ENCODE measurements around the gene TMEM132C.

GRCh38 chr12:128607641-128608040, 340.7 kb downstream of the TMEM132C start:
- TF ChIP-seq CTCF (IDR thresholded peaks at IDR 0.05) (no peak), EP300 (IDR thresholded peaks at IDR 0.05; ENCODE audit: borderline replicate concordance in 1 of 2, low read depth in 1 of 2, low read length in 1 of 2) (no peak), USF2 (IDR thresholded peaks at IDR 0.05; ENCODE audit: borderline replicate concordance, low read depth, low read length) (no peak), POLR2AphosphoS5 (IDR thresholded peaks at IDR 0.05; ENCODE audit: low read depth, low read length) (no peak), EZH2phosphoT487 (IDR thresholded peaks at IDR 0.05; ENCODE audit: borderline replicate concordance, low read depth) (no peak), MXI1 (IDR thresholded peaks at IDR 0.05; ENCODE audit: low read depth, low read length) (no peak), REST (IDR thresholded peaks at IDR 0.05; ENCODE audit: low read depth, low read length) (no peak), GATA2 (CRISPR knock-in tag; IDR thresholded peaks at IDR 0.05) (no peak), USF1 (IDR thresholded peaks at IDR 0.05; ENCODE audit: borderline replicate concordance, low read depth) (no peak), NFIC (IDR thresholded peaks at IDR 0.05; ENCODE audit: borderline replicate concordance) (no peak), RAD21 (IDR thresholded peaks at IDR 0.05; ENCODE audit: low read length) (no peak)

Measured in SK-N-SH (cell line).